ENCODE measurements around the gene TNFRSF8. TPM values are rescaled to one million over a fixed set of nuclear protein-coding genes. Genes with fewer than 3 reads are reported as not detected.

Gene TNFRSF8
- total RNA-seq, 4 donors from 2014 or later: not detected

DNA sequence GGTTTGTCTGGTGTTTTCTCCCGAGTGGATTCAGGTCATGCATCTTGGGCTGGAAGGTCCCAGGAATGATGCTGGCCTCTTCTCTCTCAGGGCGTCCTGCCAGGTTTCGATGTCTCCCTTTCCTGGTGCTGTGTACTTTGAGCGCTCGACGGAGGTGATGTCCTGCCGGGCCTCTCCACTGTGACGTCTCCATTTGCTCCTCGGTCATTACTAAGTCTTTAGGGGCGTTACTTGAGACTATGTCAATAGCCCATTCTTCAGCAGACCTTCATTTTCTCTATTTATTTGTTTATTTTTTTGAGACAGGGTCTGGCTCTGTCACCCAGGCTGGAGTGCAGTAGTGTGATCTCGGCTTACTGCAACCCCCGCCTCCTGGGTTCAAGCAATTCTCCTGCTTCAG, 66.5 kb downstream of the TNFRSF8 start:
- Histone ChIP-seq H3K4me3 (replicated peaks in 1 of 3) (no peak overlapping the region), H3K27me3 (no peaks in the 10 kb centered on the region), H3K4me1 (peaks cover 34 to 44% of the 10 kb centered on the region in 2 donors), H3K27ac (no peak overlapping the region), H3K36me3 (no peaks in the 10 kb centered on the region), H3K9me3 (no peaks in the 10 kb centered on the region)
- intact Hi-C loops (cut with DNase I): loop anchor here (10.0 kb wide), 1 partner anchor 535 kb away; no protein-coding TSS in a partner anchor
- TF ChIP-seq POLR2A (IDR thresholded peaks at IDR 0.05): no peak
- TF ChIP-seq, protein P1, sequence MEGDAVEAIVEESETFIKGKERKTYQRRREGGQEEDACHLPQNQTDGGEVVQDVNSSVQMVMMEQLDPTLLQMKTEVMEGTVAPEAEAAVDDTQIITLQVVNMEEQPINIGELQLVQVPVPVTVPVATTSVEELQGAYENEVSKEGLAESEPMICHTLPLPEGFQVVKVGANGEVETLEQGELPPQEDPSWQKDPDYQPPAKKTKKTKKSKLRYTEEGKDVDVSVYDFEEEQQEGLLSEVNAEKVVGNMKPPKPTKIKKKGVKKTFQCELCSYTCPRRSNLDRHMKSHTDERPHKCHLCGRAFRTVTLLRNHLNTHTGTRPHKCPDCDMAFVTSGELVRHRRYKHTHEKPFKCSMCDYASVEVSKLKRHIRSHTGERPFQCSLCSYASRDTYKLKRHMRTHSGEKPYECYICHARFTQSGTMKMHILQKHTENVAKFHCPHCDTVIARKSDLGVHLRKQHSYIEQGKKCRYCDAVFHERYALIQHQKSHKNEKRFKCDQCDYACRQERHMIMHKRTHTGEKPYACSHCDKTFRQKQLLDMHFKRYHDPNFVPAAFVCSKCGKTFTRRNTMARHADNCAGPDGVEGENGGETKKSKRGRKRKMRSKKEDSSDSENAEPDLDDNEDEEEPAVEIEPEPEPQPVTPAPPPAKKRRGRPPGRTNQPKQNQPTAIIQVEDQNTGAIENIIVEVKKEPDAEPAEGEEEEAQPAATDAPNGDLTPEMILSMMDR (IDR thresholded peaks at IDR 0.05): no peak
- 82 to 86% methylated on average over 12 of the region's 12 CpGs for WGBS, 2 donors
- no peak for DNase-seq

DNA sequence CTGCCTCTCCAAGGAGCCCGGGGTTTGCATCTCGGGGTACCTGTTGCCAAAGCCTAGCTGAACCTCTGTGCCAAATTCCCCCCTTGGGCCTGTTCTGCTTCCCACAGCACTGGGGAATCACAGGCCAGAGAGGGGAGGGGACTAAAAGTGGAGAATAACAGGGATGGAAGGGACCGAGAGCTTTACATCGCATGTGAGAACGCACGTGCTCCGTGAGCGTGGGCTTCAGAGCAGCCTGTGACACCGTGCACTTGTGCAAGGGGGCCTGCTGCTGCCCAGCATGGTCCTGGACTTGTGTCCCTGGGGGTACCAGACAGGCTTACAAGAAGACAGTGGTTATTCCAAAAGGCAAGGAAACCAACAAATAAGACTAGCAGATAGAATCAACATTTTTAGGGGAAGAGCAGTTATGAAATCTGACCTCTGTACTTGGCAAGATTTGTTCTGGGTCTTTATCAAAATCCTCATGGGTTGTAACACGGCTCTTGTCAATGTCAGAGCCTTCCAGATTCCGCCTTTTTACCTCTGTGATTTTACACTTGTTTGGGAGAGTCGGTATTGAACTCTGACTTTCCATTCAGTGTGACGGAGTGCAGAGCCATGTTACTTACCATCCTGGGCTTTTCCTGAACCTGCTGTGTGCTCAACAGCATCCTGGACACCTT, 67.5 kb downstream of the TNFRSF8 start:
- H3K9me3 ChIP-seq: no peaks in the 10 kb centered on the region
- no peaks in the 10 kb centered on the region for H3K27me3 ChIP-seq
- H3K36me3 ChIP-seq: no peaks in the 10 kb centered on the region
- no peak overlapping the region for H3K27ac ChIP-seq
- H3K4me3 ChIP-seq (replicated peaks in 1 of 3): no peak overlapping the region
- DNase-seq: no peak
- H3K4me1 ChIP-seq: peaks cover 32 to 44% of the 10 kb centered on the region in 2 donors
- TF ChIP-seq, protein P1 (IDR thresholded peaks at IDR 0.05): no peak
- no peak for TF ChIP-seq POLR2A (IDR thresholded peaks at IDR 0.05)
- intact Hi-C loops (cut with DNase I): no loop called here
- 79 to 82% methylated on average over 13 of the region's 13 CpGs for WGBS, 2 donors

DNA sequence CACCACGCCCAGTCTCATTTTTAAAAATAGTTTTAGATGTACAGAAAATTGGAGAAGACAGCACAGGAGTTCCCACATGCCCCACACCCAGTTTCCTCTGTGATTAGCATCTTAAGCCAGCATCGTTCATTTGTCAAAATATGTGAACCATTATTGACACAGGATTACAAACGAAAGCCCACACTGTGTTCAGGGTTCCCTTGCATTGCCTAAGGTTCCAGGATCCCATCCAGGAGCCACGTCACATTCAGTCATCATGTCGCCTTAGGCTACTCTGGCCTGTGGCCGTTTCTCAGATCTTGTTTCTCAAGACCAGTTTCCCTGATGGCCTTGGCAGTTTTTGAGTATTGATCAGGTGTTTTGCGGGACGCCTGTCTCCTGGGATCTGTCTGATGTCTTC, 69.0 kb downstream of the TNFRSF8 start:
- no peaks in the 10 kb centered on the region for H3K36me3 ChIP-seq
- intact Hi-C loops (cut with DNase I): no loop called here
- WGBS, 2 donors: 86 to 89% methylated on average over 8 of the region's 8 CpGs
- TF ChIP-seq, protein P1 (IDR thresholded peaks at IDR 0.05): no peak
- no peak for TF ChIP-seq POLR2A (IDR thresholded peaks at IDR 0.05)
- no peak overlapping the region for H3K4me3 ChIP-seq (replicated peaks in 1 of 3)
- no peaks in the 10 kb centered on the region for H3K9me3 ChIP-seq
- no peaks in the 10 kb centered on the region for H3K27me3 ChIP-seq
- no peak for DNase-seq
- peaks cover 32 to 49% of the 10 kb centered on the region in 2 donors for H3K4me1 ChIP-seq
- peak overlapping the region in 1 of 3 donors; percentile 80 for H3K27ac ChIP-seq

DNA sequence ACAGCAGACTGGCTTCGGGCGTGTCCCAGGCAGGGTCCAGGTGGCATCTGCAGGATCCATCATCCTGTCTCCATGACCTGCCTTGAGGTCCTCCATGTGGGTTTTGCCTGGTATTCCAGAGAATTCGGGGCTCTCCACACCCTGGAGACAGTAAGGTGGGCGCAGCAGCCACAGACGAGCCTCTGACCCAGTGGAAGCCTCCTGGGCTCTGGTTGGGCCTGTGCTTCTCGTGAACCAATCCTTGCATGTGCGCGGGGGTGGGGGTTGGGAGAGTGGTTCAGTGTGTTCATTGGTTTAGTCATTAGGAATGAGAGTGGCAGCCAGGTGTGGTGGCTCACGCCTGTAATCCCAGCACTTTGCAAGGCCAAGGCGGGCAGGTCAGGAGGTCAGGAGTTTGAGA, 71.6 kb downstream of the TNFRSF8 start:
- H3K4me3 ChIP-seq (replicated peaks in 1 of 3): no peak overlapping the region
- 93 to 98% methylated on average over 4 to 10 of the region's 10 CpGs for WGBS, 2 donors
- DNase-seq: no peak
- H3K27ac ChIP-seq: peak overlapping the region in 2 of 3 donors; percentile 75 to 80
- H3K9me3 ChIP-seq: no peaks in the 10 kb centered on the region
- no peaks in the 10 kb centered on the region for H3K27me3 ChIP-seq
- H3K4me1 ChIP-seq: peaks cover 30 to 69% of the 10 kb centered on the region in 2 donors
- TF ChIP-seq, protein P1 (IDR thresholded peaks at IDR 0.05): no peak
- TF ChIP-seq POLR2A (IDR thresholded peaks at IDR 0.05): no peak
- H3K36me3 ChIP-seq: no peaks in the 10 kb centered on the region
- intact Hi-C loops (cut with DNase I): no loop called here

DNA sequence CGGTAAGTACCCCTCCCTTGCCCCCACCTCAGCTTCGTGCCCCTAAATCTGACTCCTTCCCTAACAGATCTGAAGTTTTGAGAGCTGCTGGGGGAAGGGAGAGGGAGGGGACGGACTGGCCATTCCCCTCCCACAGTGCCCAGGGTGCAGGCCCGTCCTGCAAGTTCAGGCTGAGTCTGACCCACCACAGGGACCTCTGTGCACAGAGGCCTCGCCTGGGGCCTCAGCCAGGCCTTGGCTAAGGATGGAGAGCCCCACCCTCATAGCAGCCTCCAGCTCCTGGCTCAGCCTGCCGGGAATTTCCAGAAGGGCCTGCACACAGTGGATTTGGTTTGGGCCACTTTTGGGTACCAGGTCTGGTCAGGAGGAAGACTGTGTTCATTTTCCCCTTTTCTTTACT, 72.5 kb downstream of the TNFRSF8 start:
- Histone ChIP-seq H3K4me3 (replicated peaks in 1 of 3) (no peak overlapping the region), H3K36me3 (no peaks in the 10 kb centered on the region), H3K27me3 (no peaks in the 10 kb centered on the region), H3K27ac (peak overlapping the region in 2 of 3 donors; percentile 60 to 69), H3K4me1 (peaks cover 30 to 77% of the 10 kb centered on the region in 2 donors), H3K9me3 (no peaks in the 10 kb centered on the region)
- intact Hi-C loops (cut with DNase I): no loop called here
- DNase-seq: peak in 1 of 2 donors; percentile 37
- TF ChIP-seq, protein P1 (IDR thresholded peaks at IDR 0.05): no peak
- no peak for TF ChIP-seq POLR2A (IDR thresholded peaks at IDR 0.05)
- 54 to 55% methylated on average over 6 of the region's 6 CpGs for WGBS, 2 donors

Data from thyroid gland (tissue), 4 donors.